Ovary (tissue), 3 donors: ENCODE results near the gene FYN.

Experiments used
- CTCF ChIP-seq, 3 donors: fragments of 450-650 bp in 2 of 3; fragments of 200-600 bp in 1 of 3; IDR thresholded peaks; one replicate each; pipeline versions ENCODE4 v1.5.1 to v1.8.0; 2016 to 2022; ENCODE audit warnings: antibody characterized with exemption in 3 of 3, mild to moderate bottlenecking in 1 of 3
- EP300 ChIP-seq: sonication (generic); formaldehyde crosslinking; IDR thresholded peaks from one replicate; pipeline ENCODE4 v1.6.1; 2017; ENCODE audit warnings: antibody characterized with exemption
- POLR2A ChIP-seq: fragments of 450-650 bp; IDR thresholded peaks from one replicate; pipeline ENCODE4 v1.6.1; 2017; ENCODE audit warnings: antibody characterized with exemption, mild to moderate bottlenecking, moderate library complexity
- donor health status: DM: no; HTN: no; CAD: no.

- TF ChIP-seq POLR2A = no peak
- peak in 1 of 3 donors; percentile 14 for TF ChIP-seq CTCF (IDR thresholded peaks at IDR 0.05)
- TF ChIP-seq EP300 = no peak
Observed at GRCh38 chr6:111721753-111722154, 151.5 kb downstream of the FYN start.
